Spinal cord (tissue), 10 donors: ENCODE data around the gene LRRC36. TPM values are rescaled to one million over a fixed set of nuclear protein-coding genes. Genes with fewer than 3 reads are reported as not detected.
"Not testable (repeated sequence)": the region's sequence is repeated elsewhere in the genome, so short reads cannot be mapped to it uniquely, and the experiment has no call there.

Experiments used
- DNase-seq, 6 donors: peaks; one replicate each; pipeline versions ENCODE4 v3.0.0 to v3.0.0-alpha.2; 2013 to 2015; ENCODE audit warnings: low spot score in 6 of 6, low read depth in 4 of 6
- H3K27ac ChIP-seq: one replicate; pipeline ENCODE4 v1.5.1; 2013; ENCODE audit warnings: low read depth, low read length, control low read depth
- H3K27me3 ChIP-seq: one replicate; pipeline ENCODE4 v1.6.1; 2013; ENCODE audit warnings: low read length; ENCODE audit not compliant: control insufficient read depth, insufficient read depth
- H3K36me3 ChIP-seq: one replicate; pipeline ENCODE4 v1.6.1; 2013; ENCODE audit warnings: low read length; ENCODE audit not compliant: control insufficient read depth, insufficient read depth
- H3K4me1 ChIP-seq: one replicate; pipeline ENCODE4 v1.6.1; 2013; ENCODE audit warnings: low read length; ENCODE audit not compliant: control insufficient read depth, insufficient read depth
- H3K4me3 ChIP-seq: one replicate; pipeline ENCODE4 v1.5.1; 2013; ENCODE audit warnings: low read depth, low read length, control low read depth
- H3K9me3 ChIP-seq: one replicate; pipeline ENCODE4 v1.6.1; 2013; ENCODE audit warnings: low read length; ENCODE audit not compliant: control insufficient read depth, insufficient read depth
- WGBS: methylation state at CpG from one replicate; pipeline ENCODE4 v1.1.5; 2013; ENCODE audit warnings: missing lambda C conversion rate; ENCODE audit not compliant: insufficient coverage; 5-methylcytosine and 5-hydroxymethylcytosine counted together
- polyA plus RNA-seq, 2 donors: library from polyadenylated mRNA; unstranded; fragments of 120-200 nt; gene quantifications; one replicate each; pipeline ENCODE4 v1.2.1, GENCODE V29; 2013; ENCODE audit not compliant: insufficient read length in 2 of 2
- total RNA-seq, 2 donors: library from RNA; depleted of rRNA in 1 of 2; stranded (reverse); fragments of 120-200 nt in 1 of 2; fragments of >200 nt in 1 of 2; gene quantifications; one replicate each; pipeline versions ENCODE4 v1.2.3 to v1.2.4, GENCODE V29; 2013 to 2014
- donor health status: healthy.

LRRC36 gene
- total and polyA plus RNA-seq, 4 donors, result 4.3 to 10.9 (median 5.8) TPM

GRCh38 chr16:67407176-67407787 is 80.7 kb downstream of the LRRC36 start:
- no peaks in the 10 kb centered on the region for H3K9me3 ChIP-seq
- H3K4me3 ChIP-seq, result no peak overlapping the region
- H3K27ac ChIP-seq, result peak overlapping the region; percentile 79
- DNase-seq, result no peak
- no peaks in the 10 kb centered on the region for H3K27me3 ChIP-seq
- 83% methylated on average over 6 of the region's 7 CpGs for WGBS
- peaks cover 20% of the 10 kb centered on the region for H3K36me3 ChIP-seq
- peaks cover 34% of the 10 kb centered on the region for H3K4me1 ChIP-seq

- Histone ChIP-seq H3K36me3 (peaks cover 20% of the 10 kb centered on the region), H3K27me3 (no peaks in the 10 kb centered on the region), H3K9me3 (no peaks in the 10 kb centered on the region), H3K4me3 (no peak overlapping the region), H3K27ac (no peak overlapping the region), H3K4me1 (peaks cover 34% of the 10 kb centered on the region)
- no peak for DNase-seq
- 76% methylated on average over 6 of the region's 6 CpGs for WGBS
These were observed 81.3 kb downstream of the LRRC36 start for GRCh38 chr16:67407788-67408452.

GRCh38 chr16:67409631-67410030 is 83.0 kb downstream of the LRRC36 start:
- Histone ChIP-seq H3K4me1 (peaks cover 27% of the 10 kb centered on the region), H3K36me3 (peaks cover 10% of the 10 kb centered on the region), H3K27me3 (no peaks in the 10 kb centered on the region), H3K9me3 (no peaks in the 10 kb centered on the region), H3K27ac (no peak overlapping the region), H3K4me3 (no peak overlapping the region)
- 82% methylated on average over 6 of the region's 9 CpGs for whole genome bisulfite sequencing
- no peak for DNase-seq

- 89% methylated on average over 2 of the region's 3 CpGs for WGBS
- Histone ChIP-seq H3K9me3 (no peaks in the 10 kb centered on the region), H3K4me1 (peaks cover 36% of the 10 kb centered on the region), H3K36me3 (peaks cover 5% of the 10 kb centered on the region), H3K27ac (no peak overlapping the region), H3K27me3 (no peaks in the 10 kb centered on the region), H3K4me3 (no peak overlapping the region)
- no peak for DNase-seq
These were observed 84.7 kb downstream of the LRRC36 start for GRCh38 chr16:67411339-67411738.

GRCh38 chr16:67412294-67412693 is 85.7 kb downstream of the LRRC36 start:
- no peak for DNase-seq
- no peaks in the 10 kb centered on the region for H3K27me3 ChIP-seq
- peaks cover 31% of the 10 kb centered on the region for H3K4me1 ChIP-seq
- WGBS, result 28% methylated on average over 2 of the region's 2 CpGs
- no peak overlapping the region for H3K27ac ChIP-seq
- no peak overlapping the region for H3K4me3 ChIP-seq
- peaks cover 3% of the 10 kb centered on the region for H3K36me3 ChIP-seq
- no peaks in the 10 kb centered on the region for H3K9me3 ChIP-seq

GRCh38 chr16:67413978-67414911 is 87.6 kb downstream of the LRRC36 start:
- Histone ChIP-seq H3K36me3 (peaks cover 2% of the 10 kb centered on the region), H3K4me3 (no peak overlapping the region), H3K27me3 (no peaks in the 10 kb centered on the region), H3K9me3 (no peaks in the 10 kb centered on the region), H3K27ac (no peak overlapping the region), H3K4me1 (peaks cover 25% of the 10 kb centered on the region)
- peak in 1 of 6 donors; percentile 68 for DNase-seq
- 20% methylated on average over 6 of the region's 6 CpGs for whole genome bisulfite sequencing

GRCh38 chr16:67415421-67415820 is 88.8 kb downstream of the LRRC36 start:
- H3K27me3 ChIP-seq, H3K36me3 ChIP-seq, H3K9me3 ChIP-seq, DNase-seq: not testable (repeated sequence)
- peak overlapping the region; percentile 68 for H3K4me3 ChIP-seq
- peak overlapping the region; percentile 70 for H3K27ac ChIP-seq
- 90% methylated on average over 13 of the region's 19 CpGs for WGBS
- H3K4me1 ChIP-seq, result peaks cover 20% of the 10 kb centered on the region

- Histone ChIP-seq H3K27ac (peak within 1 kb of the TSS; percentile 70), H3K36me3 (no peaks in the 10 kb centered on the region)
- DNase-seq, result peak in 3 of 6 donors; percentile 58 to 90 (median 87)
These were observed 89.5 kb downstream of the LRRC36 start, which contains the start of gene ZDHHC1 for GRCh38 chr16:67415872-67416793. TSS of gene ZDHHC1 (minus strand) at chr16:67416477. CDS start at chr16:67407775, 8,702 bp downstream.

More at GRCh38 chr16:67415872-67416793, 89.5 kb downstream of the LRRC36 start, which contains the start of gene ZDHHC1:
- Histone ChIP-seq H3K27me3 (no peaks in the 10 kb centered on the region), H3K4me1 (peaks cover 20% of the 10 kb centered on the region), H3K9me3 (no peaks in the 10 kb centered on the region), H3K4me3 (peak within 1 kb of the TSS; percentile 68)
- 2% methylated on average over 73 of the region's 73 CpGs for WGBS
